DOHH2 (cell line): ENCODE data around the gene ROR1.
A peak's percentile ranks its signal among the peaks of the same experiment; 100 is the strongest.

Experiments
- H3F3A ChIP-seq: fragments of 200-600 bp; sonication (generic), shearing (Covaris generic); 2 replicates; pipeline ENCODE4 v1.6.0; 2016; ENCODE audit warnings: antibody characterized with exemption, mild to moderate bottlenecking; ENCODE audit not compliant: control insufficient read depth, insufficient read depth
- H3K27ac ChIP-seq: fragments of 200-600 bp; sonication (generic); 2 replicates; pipeline ENCODE4 v1.5.1; 2014; ENCODE audit warnings: low read depth, mild to moderate bottlenecking, low read length, moderate library complexity
- H3K27me3 ChIP-seq: fragments of 200-600 bp; sonication (generic); 2 replicates; pipeline ENCODE4 v1.6.1; 2014; ENCODE audit warnings: mild to moderate bottlenecking, low read length, mixed read lengths; ENCODE audit not compliant: control insufficient read depth
- H3K36me3 ChIP-seq: fragments of 200-600 bp; sonication (generic); 2 replicates; pipeline ENCODE4 v1.6.1; 2014; ENCODE audit warnings: mild to moderate bottlenecking, low read length, moderate library complexity, mixed read lengths; ENCODE audit not compliant: control insufficient read depth
- H3K4me1 ChIP-seq: fragments of 200-600 bp; sonication (generic); 2 replicates; pipeline ENCODE4 v1.6.1; 2014; ENCODE audit warnings: mild to moderate bottlenecking, low read length, mixed read lengths; ENCODE audit not compliant: control insufficient read depth
- H3K4me2 ChIP-seq: fragments of 200-600 bp; sonication (generic); 2 replicates; pipeline ENCODE4 v1.6.0; 2014; ENCODE audit warnings: mild to moderate bottlenecking, low read length, moderate library complexity
- H3K4me3 ChIP-seq: fragments of 200-600 bp; sonication (generic); 2 replicates; pipeline ENCODE4 v1.5.1; 2014; ENCODE audit warnings: mild to moderate bottlenecking, low read length, mixed read lengths
- H3K79me2 ChIP-seq: fragments of 200-600 bp; sonication (generic); 2 replicates; pipeline ENCODE4 v1.6.1; 2014; ENCODE audit warnings: mild to moderate bottlenecking, low read length, mixed read lengths; ENCODE audit not compliant: control insufficient read depth
- H3K9me2 ChIP-seq: fragments of 200-600 bp; sonication (generic); replicated peaks from 2 replicates; pipeline ENCODE4 v1.6.1; 2014; ENCODE audit warnings: mild to moderate bottlenecking, low read length, mixed read lengths; ENCODE audit not compliant: control insufficient read depth
- H3K9me3 ChIP-seq: fragments of 200-600 bp; sonication (generic); 2 replicates; pipeline ENCODE4 v1.6.1; 2014; ENCODE audit warnings: antibody characterized with exemption, low read length, mixed read lengths; ENCODE audit not compliant: control insufficient read depth, insufficient read depth
- H4K20me1 ChIP-seq: fragments of 200-600 bp; sonication (generic); 2 replicates; pipeline ENCODE4 v1.6.0; 2014; ENCODE audit warnings: low read depth, mild to moderate bottlenecking, antibody characterized with exemption, low read length, moderate library complexity; ENCODE audit not compliant: control insufficient read depth, insufficient read depth
- CTCF ChIP-seq: fragments of 200-600 bp; sonication (generic); IDR thresholded peaks from one replicate; pipeline ENCODE4 v1.5.1; 2014; ENCODE audit warnings: antibody characterized with exemption, mild to moderate bottlenecking, low read depth, low read length; ENCODE audit not compliant: poor library complexity, severe bottlenecking
- EZH2phosphoT487 ChIP-seq: fragments of 200-600 bp; sonication (generic); IDR thresholded peaks from 2 replicates; pipeline ENCODE4 v1.6.1; 2017; ENCODE audit warnings: borderline replicate concordance, mild to moderate bottlenecking, antibody characterized with exemption, low read length, moderate library complexity, mixed read lengths

ROR1 gene

GRCh38 chr1:63918418-63918945 is 144.7 kb downstream of the ROR1 start:
- no peaks in the 10 kb centered on the region for H3K9me2 ChIP-seq
- no peaks in the 10 kb centered on the region for H3K9me3 ChIP-seq
- peaks cover 8% of the 10 kb centered on the region; the same call in 1 of the 2 replicates for H3K27me3 ChIP-seq
- H3K79me2 ChIP-seq, result no peaks in the 10 kb centered on the region
- no peak overlapping the region for H3K4me3 ChIP-seq
- no peaks in the 10 kb centered on the region for H3F3A ChIP-seq
- TF ChIP-seq EZH2phosphoT487 (no peak), CTCF (no peak)
- H3K4me2 ChIP-seq, result no peak overlapping the region
- H4K20me1 ChIP-seq, result no peaks in the 10 kb centered on the region
- no peaks in the 10 kb centered on the region for H3K4me1 ChIP-seq
- H3K27ac ChIP-seq, result no peak overlapping the region
- no peaks in the 10 kb centered on the region for H3K36me3 ChIP-seq

- Histone ChIP-seq H3K9me3 (no peaks in the 10 kb centered on the region), H3K27me3 (peaks cover 8% of the 10 kb centered on the region; the same call in 1 of the 2 replicates), H3K4me1 (no peaks in the 10 kb centered on the region), H3F3A (no peaks in the 10 kb centered on the region), H3K4me3 (no peak overlapping the region), H3K27ac (no peak overlapping the region), H3K36me3 (no peaks in the 10 kb centered on the region), H3K79me2 (no peaks in the 10 kb centered on the region), H3K9me2 (no peaks in the 10 kb centered on the region), H4K20me1 (no peaks in the 10 kb centered on the region), H3K4me2 (no peak overlapping the region)
- no peak for TF ChIP-seq EZH2phosphoT487
- TF ChIP-seq CTCF, result peak; percentile 34
Observed at GRCh38 chr1:63920154-63921117, 146.6 kb downstream of the ROR1 start.

- TF ChIP-seq CTCF (no peak), EZH2phosphoT487 (no peak)
- no peaks in the 10 kb centered on the region for H3K36me3 ChIP-seq
- no peak overlapping the region for H3K27ac ChIP-seq
- no peak overlapping the region for H3K4me3 ChIP-seq
- H3K27me3 ChIP-seq, result peaks cover 8% of the 10 kb centered on the region; the same call in 1 of the 2 replicates
- H3F3A ChIP-seq, result no peaks in the 10 kb centered on the region
- no peaks in the 10 kb centered on the region for H4K20me1 ChIP-seq
- H3K79me2 ChIP-seq, result no peaks in the 10 kb centered on the region
- H3K9me3 ChIP-seq, result no peaks in the 10 kb centered on the region
- H3K4me1 ChIP-seq, result no peaks in the 10 kb centered on the region
- no peaks in the 10 kb centered on the region for H3K9me2 ChIP-seq
- H3K4me2 ChIP-seq, result no peak overlapping the region
Observed at GRCh38 chr1:63921359-63921758, 147.5 kb downstream of the ROR1 start.
